ENCODE data around the gene RHBDD3. TPM values are rescaled to one million over a fixed set of nuclear protein-coding genes. Genes with fewer than 3 reads are reported as not detected.
"Not testable (repeated sequence)": the region's sequence is repeated elsewhere in the genome, so short reads cannot be mapped to it uniquely, and the experiment has no call there.

The RHBDD3 gene
- total RNA-seq, 1 experiment from 2014 or later: 35.8 TPM

- DNase-seq (ENCODE audit: low read depth): no peak
These were observed 14.1 kb downstream of the RHBDD3 start for GRCh38 chr22:29253561-29254285.

GRCh38 chr22:29251981-29252911 is 15.5 kb downstream of the RHBDD3 start:
- DNase-seq (ENCODE audit: low read depth): no peak

- no peak for DNase-seq (ENCODE audit: low read depth)
These were observed 16.5 kb downstream of the RHBDD3 start for GRCh38 chr22:29251265-29251664.

- DNase-seq (ENCODE audit: low read depth): not testable (repeated sequence)
These were observed 19.9 kb downstream of the RHBDD3 start for GRCh38 chr22:29247891-29248290.

- DNase-seq (ENCODE audit: low read depth): peak; percentile 42
These were observed 22.0 kb downstream of the RHBDD3 start for GRCh38 chr22:29245626-29246385.

GRCh38 chr22:29244785-29245625 is 22.8 kb downstream of the RHBDD3 start:
- DNase-seq (ENCODE audit: low read depth): no peak

GRCh38 chr22:29243874-29244446 is 23.8 kb downstream of the RHBDD3 start:
- DNase-seq (ENCODE audit: low read depth): no peak

- DNase-seq (ENCODE audit: low read depth): not testable (repeated sequence)
These were observed 27.3 kb downstream of the RHBDD3 start for GRCh38 chr22:29240481-29240880.

- no peak for DNase-seq (ENCODE audit: low read depth)
These were observed 34.4 kb downstream of the RHBDD3 start for GRCh38 chr22:29233277-29233877.

GRCh38 chr22:29231971-29232959 is 35.5 kb downstream of the RHBDD3 start:
- peak; percentile 11 for DNase-seq (ENCODE audit: low read depth)

GRCh38 chr22:29230972-29231875 is 36.6 kb downstream of the RHBDD3 start:
- DNase-seq (ENCODE audit: low read depth): no peak

GRCh38 chr22:29226351-29226981 is 41.3 kb downstream of the RHBDD3 start:
- DNase-seq (ENCODE audit: low read depth): no peak

- DNase-seq (ENCODE audit: low read depth): peak; percentile 14
These were observed 42.2 kb downstream of the RHBDD3 start for GRCh38 chr22:29225422-29226090.

- DNase-seq (ENCODE audit: low read depth): no peak
These were observed 42.8 kb downstream of the RHBDD3 start for GRCh38 chr22:29224859-29225410.

- no peak for DNase-seq (ENCODE audit: low read depth)
These were observed 43.5 kb downstream of the RHBDD3 start for GRCh38 chr22:29224121-29224858.
